LNCAP (cell line): Measurements from ENCODE around the gene HOXB13.

Experiments
- CTCF ChIP-seq: fragments of 450-650 bp; IDR thresholded peaks from 2 replicates; pipeline ENCODE4 v1.5.1; 2017; ENCODE audit warnings: mild to moderate bottlenecking

Gene HOXB13

DNA sequence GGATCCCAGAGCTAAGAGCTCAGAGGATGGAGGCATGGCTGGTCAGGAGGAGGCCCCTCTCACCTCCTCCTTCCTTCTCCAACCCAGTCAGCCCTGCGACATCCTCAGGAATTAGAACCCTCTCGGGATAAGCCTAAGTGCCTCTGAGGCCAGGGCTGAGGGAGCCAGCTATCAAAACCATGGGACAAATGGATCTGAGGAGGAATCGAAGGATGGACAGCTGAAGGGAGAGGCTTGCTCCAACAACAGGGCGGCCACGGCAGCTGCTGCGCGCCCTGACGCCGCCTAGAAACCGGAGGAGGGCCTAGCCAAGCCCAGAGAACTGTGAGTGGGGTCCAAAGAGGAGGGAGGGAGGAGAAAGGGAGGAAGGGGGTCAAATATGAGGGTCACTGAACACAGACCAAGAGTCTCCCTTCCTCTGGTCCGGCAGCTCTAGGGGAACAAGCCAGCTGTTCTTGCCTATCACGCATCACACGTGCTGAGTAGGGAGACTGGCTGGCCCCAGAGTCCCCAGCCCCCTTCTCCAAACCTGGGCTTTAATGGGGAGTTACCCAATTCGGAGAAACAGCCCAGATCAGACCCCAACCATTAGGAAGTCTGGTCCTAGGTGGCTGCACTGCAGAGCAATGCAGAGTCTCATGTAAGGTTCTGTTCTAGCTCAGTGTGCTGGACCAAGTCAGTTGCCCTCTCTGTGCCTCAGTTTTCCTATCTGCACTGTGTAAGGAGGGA is 5.9 kb upstream of the HOXB13 start:
- TF ChIP-seq CTCF: no peak

DNA sequence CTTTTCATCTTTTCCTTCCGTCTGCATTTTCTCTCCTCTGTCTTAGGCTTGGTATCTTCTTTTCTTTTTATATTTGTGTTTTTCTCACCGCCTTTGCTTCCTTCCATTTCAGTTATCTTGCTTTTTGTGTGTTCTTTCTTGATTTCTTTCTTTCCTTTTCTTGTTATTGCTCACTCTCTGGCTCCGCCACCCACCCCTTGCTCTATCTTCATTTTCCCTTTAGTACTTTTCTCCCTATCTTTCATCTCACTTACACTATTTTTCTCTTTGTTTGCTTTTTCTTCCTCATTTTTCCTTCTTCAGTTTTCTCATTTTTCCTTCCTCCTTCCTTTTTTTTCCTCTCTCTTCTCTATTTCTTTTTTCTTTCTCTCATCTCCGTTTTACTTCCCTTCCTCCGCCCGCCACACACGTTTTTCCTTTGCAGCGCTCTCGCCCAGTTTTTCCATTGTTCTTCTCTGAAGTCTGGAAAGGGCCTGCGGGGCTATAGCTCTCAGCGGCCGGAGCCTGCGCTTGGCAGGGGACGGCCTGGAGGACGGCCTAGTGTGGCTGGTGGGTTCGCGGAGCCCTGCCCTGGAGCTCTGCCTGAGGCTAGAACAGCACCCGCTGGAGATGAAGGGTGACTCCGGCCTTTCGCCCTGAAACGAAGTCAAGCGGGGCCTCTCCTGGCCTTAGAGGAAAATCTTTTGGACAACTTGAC is 5.2 kb upstream of the HOXB13 start:
- no peak for TF ChIP-seq CTCF

DNA sequence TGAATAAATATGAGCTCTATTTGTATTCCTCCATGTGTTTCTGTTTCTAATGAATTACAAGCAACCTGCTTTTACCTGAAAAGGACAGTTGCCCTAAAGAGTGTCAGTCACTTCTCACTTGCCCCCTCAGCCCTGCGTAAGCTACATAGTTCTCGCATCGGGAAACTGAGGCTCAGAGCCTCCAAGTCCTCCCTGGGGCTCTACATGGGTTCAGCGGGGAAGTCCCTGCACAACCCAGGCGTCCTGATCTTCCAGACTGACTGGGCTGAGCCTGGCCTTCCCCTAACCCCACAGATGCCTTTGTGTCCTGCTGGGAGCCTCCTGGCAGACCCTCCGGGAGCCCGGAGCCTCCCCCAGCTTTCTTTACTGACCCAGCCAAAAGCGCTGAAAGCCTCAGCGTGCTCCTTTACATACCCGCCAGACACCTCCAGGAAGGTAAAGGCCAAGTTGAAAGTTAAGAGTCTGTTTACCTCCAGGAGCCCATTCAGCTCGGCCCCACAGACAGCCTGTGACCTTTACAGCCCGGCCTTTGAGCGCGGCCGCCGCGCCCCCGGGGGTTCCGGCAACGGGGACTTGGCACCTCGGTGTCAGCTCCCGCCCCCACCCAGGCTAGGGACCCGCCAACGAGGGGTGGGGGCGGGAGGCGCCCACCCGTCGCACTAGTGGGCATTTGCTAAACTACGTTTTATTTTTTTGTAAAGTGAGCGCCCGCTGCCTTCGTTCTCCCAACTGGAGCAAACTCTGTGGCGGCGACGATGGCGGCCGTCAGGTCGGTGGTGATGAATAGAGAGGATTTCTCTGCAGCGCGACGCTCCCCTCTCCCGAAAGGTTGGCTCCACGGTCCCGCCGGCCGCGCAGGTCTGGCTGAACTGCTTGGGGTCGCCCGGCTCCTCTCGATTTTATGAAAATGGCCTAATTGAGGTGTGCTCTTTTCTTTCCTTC is 4.4 kb upstream of the HOXB13 start:
- no peak for TF ChIP-seq CTCF

GRCh38 chr17:48731355-48731754 is 2.8 kb upstream of the HOXB13 start:
- no peak for TF ChIP-seq CTCF

GRCh38 chr17:48730240-48730550 is 1.6 kb upstream of the HOXB13 start:
- no peak for TF ChIP-seq CTCF

DNA sequence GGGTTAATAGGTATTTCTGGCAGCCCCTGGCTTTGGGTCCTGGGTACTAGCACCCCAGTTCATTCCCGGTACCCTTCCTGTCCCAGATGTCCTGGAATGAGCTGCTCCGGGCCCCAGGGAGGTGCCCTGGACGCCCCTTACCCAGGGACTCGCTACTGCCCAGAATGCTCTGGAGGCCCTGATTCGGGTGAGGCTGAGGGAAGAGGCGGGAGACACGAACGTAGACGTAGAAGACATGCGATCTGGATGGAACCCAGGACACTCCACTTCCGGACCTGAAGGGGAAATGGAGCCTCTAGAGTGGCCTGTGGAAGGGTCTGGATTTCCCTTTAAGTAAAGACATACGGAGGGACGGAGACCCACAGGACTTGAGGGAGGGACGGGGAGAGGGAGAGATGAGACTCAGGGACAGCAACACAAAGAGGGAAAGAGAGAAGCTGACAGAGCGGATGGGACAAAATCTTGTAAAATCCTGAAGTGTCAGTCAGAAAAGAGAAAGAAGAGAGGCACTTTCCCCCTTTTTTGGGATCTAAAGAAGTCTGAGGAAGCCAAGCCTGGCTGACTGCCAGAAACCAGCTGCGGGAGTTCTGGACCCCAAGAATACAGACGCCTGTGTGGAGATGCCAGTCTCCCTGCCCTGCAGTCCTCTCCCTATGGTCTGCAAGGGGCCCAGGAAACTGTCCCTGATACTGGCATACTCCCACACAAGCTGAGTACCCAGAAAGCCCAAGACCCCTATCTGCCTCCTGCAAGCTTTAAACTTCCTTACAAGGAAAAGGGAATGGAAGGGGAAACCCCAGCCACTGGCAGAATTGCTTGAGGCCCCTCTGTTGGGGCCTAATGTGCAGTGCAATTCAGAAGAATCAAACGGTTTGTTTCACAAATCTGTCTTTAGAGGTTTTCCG is 1.0 kb upstream of the HOXB13 start:
- TF ChIP-seq CTCF: no peak
